ENCODE measurements around the gene SF1. TPM values are rescaled to one million over a fixed set of nuclear protein-coding genes. Genes with fewer than 3 reads are reported as not detected.

Gene SF1
- total and polyA plus RNA-seq, 2 of the 8 experiments (the other 6 are each of a cell fraction or from before 2014, with no cell fraction given), result 72.7 to 353 TPM

GRCh38 chr11:64746486-64746885 lies 31.9 kb downstream of the SF1 start (continued):
- TF ChIP-seq KDM1A (IDR thresholded peaks at IDR 0.05; ENCODE audit: borderline replicate concordance, low read length) (no peak), RAD21 (IDR thresholded peaks at IDR 0.05 in 1 of 2, conservative IDR thresholded peaks at IDR 0.05 in 1 of 2; ENCODE audit: low read depth in 2 of 2, low read length in 2 of 2) (no peak), EGR1 (IDR thresholded peaks at IDR 0.05; ENCODE audit: borderline replicate concordance, low read depth, low read length) (no peak), ATF3 (IDR thresholded peaks at IDR 0.05; ENCODE audit: insufficient read depth, low read depth, low read length) (no peak)

All from H1 (cell line).